GM19395 (cell line): Measurements from ENCODE around the gene MEG3.

Experiments
- ATAC-seq: cut with Tn5 transposase; IDR thresholded peaks from one replicate; pipeline ENCODE4 v1.9.1; 2021; ENCODE audit warnings: mild to moderate bottlenecking, moderate library complexity; ENCODE audit not compliant: unreplicated experiment

The MEG3 gene

GRCh38 chr14:100844421-100844820 lies 18.5 kb downstream of the MEG3 start:
- ATAC-seq = no peak

DNA sequence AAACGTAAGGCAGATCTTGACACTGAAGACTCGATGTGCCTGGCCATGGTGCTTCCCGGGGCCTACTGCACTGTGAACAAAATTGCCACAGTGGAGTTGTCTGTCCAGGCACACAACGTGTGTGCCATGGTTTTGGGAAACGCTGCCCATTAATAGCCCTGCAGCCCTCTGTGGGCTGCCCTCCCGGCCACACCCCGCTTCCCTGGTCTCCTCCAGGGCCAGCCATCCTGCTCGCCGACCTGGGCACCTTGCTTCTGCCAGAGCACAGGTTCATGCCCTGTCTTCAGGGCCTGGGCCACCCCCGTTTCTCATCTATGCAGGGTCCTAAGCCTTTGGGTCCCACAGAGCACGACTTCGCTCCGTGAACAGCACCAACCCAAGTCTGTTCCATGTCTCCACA lies 18.9 kb downstream of the MEG3 start:
- ATAC-seq = no peak

GRCh38 chr14:100845341-100845740 lies 19.4 kb downstream of the MEG3 start:
- no peak for ATAC-seq

DNA sequence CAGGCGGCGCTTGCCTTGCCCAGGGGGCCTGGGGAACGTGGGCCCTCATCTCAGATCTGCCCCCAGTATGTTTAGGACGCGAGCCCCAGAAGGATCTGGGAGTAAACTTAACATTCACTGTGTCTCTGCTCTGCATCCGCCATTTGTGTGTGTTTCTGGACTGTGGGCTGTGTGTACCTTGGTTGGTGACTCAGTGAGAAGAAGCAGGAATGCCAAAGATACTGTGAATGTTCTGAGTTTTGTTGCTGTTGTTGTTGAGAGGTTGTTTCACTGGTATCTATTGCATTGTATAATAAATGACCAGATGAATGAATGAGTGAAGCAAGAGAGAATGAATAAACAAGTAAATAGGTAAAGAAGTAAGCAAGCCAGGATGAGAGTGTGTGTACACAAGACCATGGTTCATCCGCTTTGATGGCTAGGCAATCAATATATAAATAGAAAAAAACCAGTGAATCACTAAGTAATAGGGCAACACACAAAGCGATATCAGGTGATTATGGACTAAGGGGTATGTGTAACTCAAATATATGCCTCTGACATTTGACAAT lies 20.5 kb downstream of the MEG3 start:
- ATAC-seq = no peak

DNA sequence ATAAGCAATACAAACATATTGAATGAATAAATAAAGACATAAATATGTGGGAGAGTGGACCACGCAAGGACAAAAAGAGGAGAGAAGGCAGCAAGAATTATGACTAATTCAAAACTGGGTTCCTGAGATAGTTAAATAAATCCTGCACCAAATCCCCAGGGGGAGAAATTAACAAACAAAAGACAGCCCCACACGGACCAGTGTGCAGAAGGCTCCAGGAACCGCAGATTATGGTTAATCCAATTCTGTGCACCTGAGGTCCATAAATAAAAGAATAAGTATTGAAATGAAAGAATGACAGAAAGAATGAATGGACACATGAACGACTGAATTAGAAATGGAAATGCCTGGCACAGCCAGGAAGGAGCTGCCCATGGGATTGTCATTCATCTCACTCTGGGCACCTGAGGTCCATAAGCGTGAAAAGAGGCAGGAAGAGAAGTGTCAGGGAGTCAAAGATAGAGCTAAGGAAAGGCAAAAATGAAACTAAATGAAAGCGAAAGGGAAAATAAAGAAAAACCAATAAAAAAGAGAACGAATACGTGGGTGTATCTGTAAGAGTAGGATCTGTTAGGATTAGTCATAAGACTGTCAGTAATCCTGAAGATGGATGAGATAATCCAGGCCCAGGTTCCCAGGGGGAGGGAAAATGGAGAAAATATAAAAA lies 23.3 kb downstream of the MEG3 start:
- no peak for ATAC-seq

DNA sequence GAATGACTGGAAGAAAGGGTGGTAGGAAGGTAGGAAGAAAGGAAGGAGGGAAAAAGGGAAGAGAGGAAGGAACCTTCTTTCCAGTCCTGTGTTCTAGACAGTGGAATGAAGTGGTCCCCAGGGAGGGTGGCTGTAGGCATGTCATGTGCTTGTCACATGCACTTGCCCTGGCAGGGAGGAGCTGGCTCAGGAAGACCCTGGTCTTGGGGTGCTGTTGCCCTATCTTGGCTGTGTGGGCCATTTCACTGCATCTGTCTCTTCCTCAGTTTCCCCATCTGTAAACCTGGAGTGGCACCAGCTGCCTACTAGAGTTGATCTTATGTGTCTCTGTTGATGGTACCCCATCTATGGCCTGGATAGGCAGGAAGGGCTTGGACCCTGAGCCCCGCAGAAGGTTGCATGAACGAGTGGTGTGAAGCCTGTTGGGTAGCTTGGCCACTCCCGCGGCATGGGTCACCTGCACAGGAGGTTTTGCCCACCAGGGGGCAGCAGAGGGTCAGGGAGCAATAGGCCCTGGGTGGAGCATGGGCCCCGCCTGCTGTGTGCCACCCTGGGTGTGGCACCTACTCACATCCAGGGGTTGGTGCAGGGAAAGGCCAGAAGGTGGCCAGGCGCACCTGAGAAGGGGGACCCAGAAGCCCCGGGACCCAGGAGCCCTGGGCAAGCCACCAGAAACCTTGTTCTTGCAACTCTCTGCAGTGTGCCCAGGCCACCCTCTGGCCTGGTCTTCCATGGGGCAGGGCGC lies 25.1 kb downstream of the MEG3 start:
- no peak for ATAC-seq

DNA sequence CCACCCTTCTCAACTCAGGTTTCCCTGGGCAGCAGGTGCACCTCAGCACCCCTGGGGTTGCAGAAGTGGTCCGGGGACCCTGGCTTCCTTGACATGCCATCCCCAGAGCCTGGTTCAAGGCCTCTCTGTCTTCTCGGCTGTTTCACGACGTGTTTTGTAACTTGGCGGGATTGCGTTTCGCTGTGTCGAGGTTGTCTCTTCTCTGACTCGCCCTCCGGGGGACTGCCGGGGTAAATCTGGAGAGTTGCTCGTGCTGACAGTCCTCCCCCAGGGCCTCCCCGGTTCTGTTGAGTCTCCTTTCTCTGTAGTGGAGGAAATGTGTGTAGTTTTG lies 25.6 kb downstream of the MEG3 start:
- no peak for ATAC-seq

DNA sequence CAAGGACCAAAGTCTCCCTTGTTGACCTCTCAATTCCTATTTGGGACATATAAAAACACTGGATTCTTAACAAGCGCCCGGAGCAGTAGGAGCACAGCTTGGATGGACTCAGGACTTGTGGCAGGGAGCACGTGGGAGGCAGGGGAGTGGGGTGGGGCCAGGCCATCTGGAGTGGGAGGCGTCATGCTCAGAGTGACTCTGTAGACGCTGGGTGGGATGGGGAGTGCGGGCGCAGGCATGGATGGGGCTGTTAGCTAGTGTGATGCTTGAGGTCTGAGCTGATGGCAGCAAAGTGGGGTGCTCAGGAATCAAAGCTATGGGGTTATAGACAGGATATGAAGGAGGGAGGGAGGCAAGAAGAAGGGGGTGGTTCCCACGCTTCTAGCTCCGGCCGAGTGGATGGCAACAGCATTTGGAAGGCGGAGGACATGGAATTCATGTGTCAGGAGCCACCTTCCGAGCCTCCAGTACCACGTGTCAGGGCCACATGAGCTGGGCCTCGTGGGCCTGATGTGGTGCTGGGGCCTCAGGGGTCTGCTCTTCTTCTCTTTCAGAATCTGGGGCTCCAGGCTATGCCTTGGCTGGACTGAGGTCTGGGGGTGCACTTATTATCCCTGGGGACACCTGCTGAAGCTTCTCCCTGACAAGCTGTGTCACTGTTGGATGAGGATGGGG lies 26.2 kb downstream of the MEG3 start:
- ATAC-seq = no peak

- no peak for ATAC-seq
Measured at GRCh38 chr14:100854435-100854834, 28.5 kb downstream of the MEG3 start.

GRCh38 chr14:100855256-100855930 lies 29.5 kb downstream of the MEG3 start:
- no peak for ATAC-seq

GRCh38 chr14:100856056-100856950 lies 30.4 kb downstream of the MEG3 start:
- no peak for ATAC-seq

GRCh38 chr14:100857233-100857922 lies 31.5 kb downstream of the MEG3 start:
- no peak for ATAC-seq

DNA sequence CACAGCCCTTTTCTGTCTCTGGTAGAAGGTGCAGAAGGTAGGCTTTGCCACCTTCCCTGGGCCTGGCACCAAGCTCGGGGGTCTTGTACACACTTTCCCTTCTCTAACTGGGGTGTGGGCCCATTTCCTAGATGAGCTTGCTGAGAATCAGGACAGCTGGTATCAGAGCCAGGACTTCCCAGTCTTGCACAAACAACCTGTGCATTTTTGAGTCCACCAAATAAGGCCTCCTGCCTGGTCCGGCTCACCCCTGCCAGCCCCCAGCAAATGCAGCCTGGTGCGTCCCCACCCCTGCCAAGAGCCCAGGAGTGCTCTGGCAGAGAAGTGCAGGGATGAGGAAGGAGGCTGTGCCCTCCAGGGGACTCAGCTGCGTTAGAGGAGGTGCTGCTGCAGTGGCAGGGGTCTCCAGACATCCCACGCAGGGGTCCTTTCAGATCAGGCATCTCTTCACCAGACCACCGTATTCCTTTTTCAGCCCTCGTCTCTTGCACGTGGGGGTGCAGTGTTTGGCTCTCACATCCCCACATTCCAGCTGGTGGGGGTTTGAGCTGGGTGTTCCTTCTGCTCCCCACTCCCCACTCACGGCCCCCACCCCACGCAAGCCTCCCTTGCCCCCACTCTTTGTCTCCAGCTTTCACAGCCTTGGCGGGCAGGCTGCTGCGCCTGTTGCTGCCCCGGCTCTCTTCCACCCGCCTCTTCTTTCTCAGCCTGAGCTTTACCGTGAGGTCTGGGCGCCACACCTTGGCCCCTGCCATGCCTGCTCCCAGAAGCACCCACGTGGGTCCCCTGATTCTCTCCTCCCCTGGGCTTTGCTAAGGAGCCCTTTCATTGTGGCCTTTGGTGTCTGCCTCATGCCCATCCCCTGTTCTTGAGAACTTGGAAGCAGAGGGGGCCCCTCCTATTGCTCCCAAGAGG lies 32.3 kb downstream of the MEG3 start:
- ATAC-seq = no peak

- ATAC-seq = no peak
Measured at GRCh38 chr14:100858838-100859220, 32.9 kb downstream of the MEG3 start.

DNA sequence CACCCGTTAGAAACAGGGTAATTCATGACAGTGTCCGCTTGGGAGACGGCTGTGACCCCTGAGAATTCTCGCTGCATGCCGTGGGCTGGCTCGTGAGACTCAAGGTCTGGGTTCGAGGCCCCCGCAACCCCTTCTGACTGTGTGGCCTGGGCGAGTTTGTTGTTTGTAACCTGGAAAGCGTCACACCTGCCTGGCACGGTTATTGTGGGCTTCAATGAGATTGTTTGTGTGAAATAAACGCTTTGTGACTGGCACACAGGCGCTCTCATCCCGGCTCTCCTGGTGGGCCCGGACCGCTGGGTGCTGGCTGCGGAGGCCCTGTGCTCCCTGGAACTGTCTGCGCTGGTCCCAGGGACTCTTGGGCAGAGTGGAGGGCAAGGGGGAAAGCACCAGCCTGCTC lies 33.9 kb downstream of the MEG3 start:
- no peak for ATAC-seq

DNA sequence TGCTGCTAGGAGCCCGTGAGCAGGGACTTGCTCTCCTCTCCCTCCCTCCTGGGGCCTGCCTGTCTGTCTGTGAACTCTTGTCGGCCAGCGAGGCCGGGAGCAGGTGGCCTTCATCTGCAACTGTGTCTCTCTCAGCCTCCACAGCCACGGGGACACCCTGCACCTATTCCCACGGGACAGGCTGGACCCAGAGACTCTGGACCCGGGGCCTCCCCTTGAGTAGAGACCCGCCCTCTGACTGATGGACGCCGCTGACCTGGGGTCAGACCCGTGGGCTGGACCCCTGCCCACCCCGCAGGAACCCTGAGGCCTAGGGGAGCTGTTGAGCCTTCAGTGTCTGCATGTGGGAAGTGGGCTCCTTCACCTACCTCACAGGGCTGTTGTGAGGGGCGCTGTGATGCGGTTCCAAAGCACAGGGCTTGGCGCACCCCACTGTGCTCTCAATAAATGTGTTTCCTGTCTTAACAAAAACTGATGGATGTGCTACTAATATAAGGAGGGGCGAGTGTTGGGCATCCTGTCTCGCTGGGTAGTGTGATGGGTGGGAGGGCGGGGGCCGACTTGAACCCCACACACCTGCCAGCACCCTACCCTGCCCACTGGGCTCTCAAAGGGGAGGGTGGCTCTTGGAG lies 34.8 kb downstream of the MEG3 start:
- ATAC-seq = no peak

DNA sequence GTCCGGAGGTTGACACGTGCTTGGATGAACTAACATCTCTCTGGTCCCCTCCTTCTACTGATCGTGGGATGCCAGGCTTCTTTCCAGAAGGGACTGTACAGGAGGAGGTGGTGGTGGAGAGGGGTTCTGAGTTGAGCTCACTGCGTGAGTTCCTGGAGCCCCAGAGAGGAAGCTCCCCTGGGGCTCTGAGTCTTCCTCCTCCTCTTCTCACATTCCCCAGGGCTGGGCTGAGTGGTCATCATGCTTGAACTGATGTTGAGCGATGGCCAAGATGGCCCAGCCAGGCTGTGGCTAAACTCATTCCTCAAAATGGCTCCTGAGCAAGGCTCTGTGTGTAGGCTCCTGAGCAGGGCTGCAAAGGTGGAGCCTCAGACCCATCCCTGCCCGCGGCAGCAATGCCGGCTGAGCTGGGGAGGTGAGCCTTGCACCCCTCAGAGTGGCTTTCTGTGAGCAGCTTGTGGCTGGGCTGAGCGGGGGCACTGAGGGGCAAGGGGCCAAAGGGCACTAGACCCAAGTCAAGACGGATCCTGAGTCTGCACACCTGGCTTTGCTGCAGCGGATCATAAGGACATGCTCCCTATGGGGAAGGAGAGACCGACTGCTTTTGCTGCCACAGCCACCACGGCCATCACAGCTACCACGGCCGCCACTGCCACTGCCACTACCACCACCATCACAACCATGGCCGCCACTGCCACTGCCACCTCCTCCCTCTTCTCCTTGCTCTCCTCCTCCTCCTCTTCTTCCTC lies 35.4 kb downstream of the MEG3 start:
- ATAC-seq = no peak

DNA sequence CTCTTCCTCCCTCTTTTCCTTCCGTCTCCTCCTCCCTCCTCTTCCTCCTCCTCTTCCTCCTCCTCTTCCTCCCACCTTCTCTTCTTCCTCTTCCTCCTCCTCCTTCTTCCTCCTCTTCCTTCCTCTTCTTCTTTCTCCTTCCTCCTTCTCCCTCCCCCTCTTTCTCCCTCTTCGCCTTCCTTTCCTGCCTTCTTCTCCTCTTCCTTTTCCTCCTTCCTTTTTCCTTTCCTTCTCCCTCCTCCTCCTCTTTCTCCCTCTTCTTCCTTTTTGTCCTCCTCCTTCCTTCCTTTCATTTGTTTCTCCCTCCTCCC lies 36.0 kb downstream of the MEG3 start:
- ATAC-seq = no peak
